Retinal pigment epithelial cell (primary cell): ENCODE data around the gene MEN1.

Source experiments
- DNase-seq: peaks from one replicate; pipeline ENCODE4 v3.0.0-alpha.2; 2010; ENCODE audit warnings: low read depth
- H3K4me3 ChIP-seq: 2 replicates; pipeline ENCODE4 v1.5.1; 2011; ENCODE audit warnings: mild to moderate bottlenecking, low read length, control low read depth, moderate library complexity
- TF ChIP-seq, protein P1 (sequence below): conservative IDR thresholded peaks from 2 replicates; pipeline ENCODE4 v1.5.1; 2011; ENCODE audit warnings: low read depth, low read length, control low read depth, inconsistent platforms

Gene MEN1

DNA sequence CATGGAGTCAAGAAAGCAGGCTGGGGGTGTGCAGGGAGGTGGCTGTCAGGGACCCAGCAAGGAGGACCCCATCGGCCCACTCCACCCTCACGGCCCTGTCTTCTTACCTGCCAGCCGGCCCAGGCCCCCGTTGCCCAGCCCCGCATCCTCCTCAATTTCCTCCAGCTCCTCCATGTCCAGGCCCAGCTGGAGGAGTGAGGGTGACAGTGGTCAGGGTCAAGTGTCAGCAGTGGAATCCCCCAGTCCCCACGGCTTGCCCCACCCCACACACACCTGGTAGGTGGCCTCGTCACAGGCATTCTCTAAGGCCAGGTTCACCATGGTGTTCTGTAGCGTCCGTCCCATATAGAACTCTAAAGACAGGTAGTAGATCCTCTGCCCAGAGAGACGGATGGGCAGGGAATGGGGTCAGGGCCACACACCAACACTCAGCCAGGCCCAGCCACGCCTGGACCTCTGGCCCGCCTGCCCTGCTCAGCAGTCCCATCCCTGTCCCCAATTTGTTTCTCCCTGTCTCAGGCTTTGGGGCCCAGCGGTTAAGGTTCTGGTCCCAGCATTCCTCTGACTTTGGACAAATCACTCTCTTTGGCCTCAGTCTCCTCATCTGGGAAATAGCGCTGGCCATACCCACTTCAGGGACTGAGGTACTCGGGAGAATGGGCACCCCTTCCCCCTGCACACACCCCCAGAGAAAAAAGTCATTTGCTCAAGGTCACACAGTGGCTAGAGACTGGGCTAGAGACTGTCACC, 51.8 kb downstream of the MEN1 start:
- TF ChIP-seq, protein P1, sequence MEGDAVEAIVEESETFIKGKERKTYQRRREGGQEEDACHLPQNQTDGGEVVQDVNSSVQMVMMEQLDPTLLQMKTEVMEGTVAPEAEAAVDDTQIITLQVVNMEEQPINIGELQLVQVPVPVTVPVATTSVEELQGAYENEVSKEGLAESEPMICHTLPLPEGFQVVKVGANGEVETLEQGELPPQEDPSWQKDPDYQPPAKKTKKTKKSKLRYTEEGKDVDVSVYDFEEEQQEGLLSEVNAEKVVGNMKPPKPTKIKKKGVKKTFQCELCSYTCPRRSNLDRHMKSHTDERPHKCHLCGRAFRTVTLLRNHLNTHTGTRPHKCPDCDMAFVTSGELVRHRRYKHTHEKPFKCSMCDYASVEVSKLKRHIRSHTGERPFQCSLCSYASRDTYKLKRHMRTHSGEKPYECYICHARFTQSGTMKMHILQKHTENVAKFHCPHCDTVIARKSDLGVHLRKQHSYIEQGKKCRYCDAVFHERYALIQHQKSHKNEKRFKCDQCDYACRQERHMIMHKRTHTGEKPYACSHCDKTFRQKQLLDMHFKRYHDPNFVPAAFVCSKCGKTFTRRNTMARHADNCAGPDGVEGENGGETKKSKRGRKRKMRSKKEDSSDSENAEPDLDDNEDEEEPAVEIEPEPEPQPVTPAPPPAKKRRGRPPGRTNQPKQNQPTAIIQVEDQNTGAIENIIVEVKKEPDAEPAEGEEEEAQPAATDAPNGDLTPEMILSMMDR: no peak
- peak overlapping the region; percentile 38 for H3K4me3 ChIP-seq
- DNase-seq: no peak

DNA sequence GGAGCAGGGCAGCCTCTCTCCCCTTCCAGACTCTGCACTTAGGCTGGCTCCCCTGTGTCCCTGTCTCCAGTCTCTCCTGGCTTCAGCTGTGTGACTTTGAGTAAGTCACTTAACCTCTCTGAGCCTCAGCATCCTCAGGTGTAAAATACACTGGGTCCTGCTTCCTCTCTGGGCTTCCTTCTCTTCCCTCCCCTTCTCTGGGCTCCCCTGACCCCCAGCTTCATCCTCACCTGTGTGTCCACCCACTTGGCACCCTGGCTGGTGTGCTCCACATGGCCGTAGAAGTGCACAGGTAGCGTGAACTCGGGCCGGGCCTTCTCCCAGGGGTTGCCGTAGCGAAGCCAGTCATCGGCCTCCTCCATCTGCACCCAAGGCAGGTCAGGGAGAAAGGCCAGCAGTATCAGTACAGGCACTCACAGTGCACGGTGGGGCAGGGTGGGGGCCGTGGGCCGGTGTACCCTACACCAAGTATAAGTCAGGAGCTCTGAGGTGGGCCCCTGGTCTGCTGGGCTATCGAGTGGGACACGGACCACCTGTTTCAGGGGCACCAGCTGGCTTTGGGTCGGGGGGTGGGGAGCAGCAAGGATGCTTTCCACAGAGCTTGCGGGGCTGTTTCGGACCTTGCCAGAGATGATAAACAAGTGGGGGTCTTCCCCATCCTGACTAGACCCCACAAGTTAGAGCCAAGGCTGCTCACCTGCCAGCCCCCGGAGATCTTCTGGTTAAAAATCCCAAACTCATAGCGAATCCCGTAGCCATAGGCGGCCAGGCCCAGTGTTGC, 52.6 kb downstream of the MEN1 start:
- no peak overlapping the region for H3K4me3 ChIP-seq
- no peak for DNase-seq
- TF ChIP-seq, protein P1: no peak

DNA sequence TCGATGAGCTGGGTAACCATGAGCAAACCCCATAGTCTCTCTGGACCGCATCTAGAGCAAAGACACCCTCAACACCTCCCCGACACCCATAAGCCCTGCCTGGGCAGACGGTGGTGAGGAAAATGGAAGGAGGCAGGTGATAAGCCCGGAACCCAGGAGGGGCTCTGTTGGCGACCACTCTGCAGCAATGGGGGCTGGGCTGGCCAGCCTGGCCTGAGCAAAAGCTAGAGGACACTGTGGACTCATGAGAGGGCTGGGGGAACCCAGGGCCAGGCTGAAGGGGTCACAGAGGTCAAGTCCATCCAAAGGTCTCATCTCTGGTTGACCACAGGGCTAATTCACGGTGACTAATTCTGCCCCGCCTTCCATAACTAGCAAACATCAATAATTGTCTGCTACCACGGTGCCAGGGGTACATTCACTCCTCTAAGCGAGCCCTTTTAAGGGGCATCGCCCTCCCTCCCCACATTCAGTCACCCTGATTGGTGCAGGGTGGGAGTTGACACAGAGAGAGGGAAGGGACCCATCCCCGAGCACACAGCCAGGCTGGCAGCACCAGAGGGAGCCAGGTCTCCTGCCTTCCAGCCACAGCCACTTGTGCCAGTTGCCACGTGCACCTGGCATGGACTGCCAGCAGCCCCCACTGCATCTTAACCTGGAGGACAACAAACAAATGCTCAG, 54.5 kb downstream of the MEN1 start:
- no peak overlapping the region for H3K4me3 ChIP-seq
- TF ChIP-seq, protein P1: no peak
- DNase-seq: no peak

DNA sequence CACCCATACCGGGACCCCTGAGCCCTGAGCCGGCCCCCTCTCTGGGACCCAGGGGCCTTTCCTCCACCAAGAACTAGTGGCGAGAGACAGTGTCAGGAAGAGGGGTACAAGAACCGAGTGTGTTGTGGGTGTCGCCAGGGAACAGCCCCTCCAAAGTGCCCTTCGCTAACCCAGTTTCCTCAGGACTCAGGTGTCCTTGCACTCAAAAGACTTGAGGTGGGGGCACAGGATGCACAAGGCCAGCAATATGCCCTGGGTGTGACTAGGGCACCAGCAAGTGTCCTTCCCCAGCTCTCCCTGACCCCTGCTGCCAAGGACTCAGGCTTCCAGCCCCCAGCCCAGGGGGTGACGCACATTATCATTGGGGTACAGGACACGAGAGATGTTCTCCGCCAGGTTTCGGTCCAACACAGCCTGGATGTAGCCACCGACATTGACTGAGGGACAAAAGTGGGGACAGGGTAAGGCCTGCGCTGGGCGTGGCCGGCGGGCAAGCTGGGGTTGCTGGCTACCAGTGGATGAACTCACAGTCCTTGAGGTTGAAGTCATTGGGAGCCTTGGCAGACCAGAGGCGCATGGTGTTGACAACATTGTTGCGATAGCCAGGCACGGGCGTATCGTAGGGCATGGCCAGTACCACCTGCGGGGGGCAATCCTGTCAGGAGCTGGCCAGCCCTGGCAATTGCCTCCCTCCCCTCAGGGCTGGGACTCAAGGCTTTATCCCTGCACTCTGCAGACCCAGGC, 55.3 kb downstream of the MEN1 start:
- no peak overlapping the region for H3K4me3 ChIP-seq
- TF ChIP-seq, protein P1: no peak
- no peak for DNase-seq

DNA sequence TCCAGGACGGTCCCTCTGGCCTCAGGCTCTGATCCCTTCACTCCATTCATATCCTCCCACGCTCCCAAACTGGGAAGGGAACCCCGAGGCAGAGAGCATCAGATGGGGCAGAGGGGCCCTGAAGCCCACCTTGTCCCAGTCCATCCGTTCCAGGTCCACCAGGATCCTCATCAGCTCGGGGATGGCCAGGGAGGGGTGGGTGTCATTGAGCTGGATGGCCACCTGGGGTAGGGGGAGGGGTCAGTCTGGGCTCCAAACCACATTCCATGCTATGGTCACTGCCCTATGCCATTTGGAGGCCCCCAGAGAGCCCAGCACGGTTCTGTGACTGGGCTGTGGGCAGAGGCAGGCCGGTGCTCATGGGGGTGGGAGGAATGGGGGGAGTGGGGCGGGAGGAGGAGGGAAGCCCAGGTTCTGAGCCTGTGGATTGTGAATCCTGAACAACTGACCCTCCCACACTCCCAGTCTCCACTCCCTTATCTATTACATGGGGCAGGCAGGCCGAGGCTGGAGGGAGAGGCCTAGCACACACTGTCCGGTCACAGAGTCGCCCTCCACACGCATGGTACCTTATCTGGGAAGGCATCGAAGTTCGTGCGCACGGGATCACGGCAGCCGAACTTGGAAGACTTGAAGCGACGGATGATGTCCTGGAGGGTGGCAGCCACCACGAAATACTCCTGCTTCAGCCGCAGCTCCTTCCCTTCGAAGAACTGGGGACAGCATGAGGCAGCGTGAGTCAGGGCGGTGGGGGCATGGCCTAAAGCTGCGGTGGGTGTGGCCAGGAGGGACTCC, 56.0 kb downstream of the MEN1 start:
- no peak overlapping the region for H3K4me3 ChIP-seq
- TF ChIP-seq, protein P1: no peak

More for the DNA sequence above, 56.0 kb downstream of the MEN1 start:
- no peak for DNase-seq
